Hepatocyte (in vitro differentiated cells): ENCODE measurements around the gene TSPAN8. TPM values are rescaled to one million over a fixed set of nuclear protein-coding genes. Genes with fewer than 3 reads are reported as not detected.

ENCODE experiments used
- DNase-seq: peaks from one replicate; pipeline ENCODE4 v3.0.0-alpha.2; 2016; ENCODE audit warnings: low spot score
- H2AFZ ChIP-seq: fragments of 200-600 bp; sonication (generic); 2 replicates; pipeline ENCODE4 v1.6.0; 2016; ENCODE audit warnings: antibody characterized with exemption, mild to moderate bottlenecking
- H3K27ac ChIP-seq: fragments of 200-600 bp; sonication (generic); 2 replicates; pipeline ENCODE4 v1.5.1; 2016; ENCODE audit warnings: mild to moderate bottlenecking
- H3K27me3 ChIP-seq: fragments of 200-600 bp; sonication (generic); 2 replicates; pipeline ENCODE4 v1.6.1; 2016
- H3K36me3 ChIP-seq: fragments of 200-600 bp; sonication (generic); replicated peaks from 2 replicates; pipeline ENCODE4 v1.5.1; 2016; ENCODE audit warnings: low read depth; ENCODE audit not compliant: insufficient read depth
- H3K4me1 ChIP-seq: fragments of 200-600 bp; sonication (generic); 2 replicates; pipeline ENCODE4 v1.5.1; 2016; ENCODE audit warnings: mild to moderate bottlenecking, moderate library complexity; ENCODE audit not compliant: insufficient read depth
- H3K4me2 ChIP-seq: fragments of 200-600 bp; sonication (generic); 2 replicates; pipeline ENCODE4 v1.6.0; 2016
- H3K4me3 ChIP-seq: fragments of 200-600 bp; sonication (generic); 2 replicates; pipeline ENCODE4 v1.5.1; 2016; ENCODE audit warnings: mild to moderate bottlenecking
- H3K79me2 ChIP-seq: fragments of 200-600 bp; sonication (generic); 2 replicates; pipeline ENCODE4 v1.6.0; 2017; ENCODE audit warnings: mild to moderate bottlenecking
- H3K9me2 ChIP-seq: fragments of 200-600 bp; sonication (generic); replicated peaks from 2 replicates; pipeline ENCODE4 v1.6.0; 2017; ENCODE audit warnings: mild to moderate bottlenecking; ENCODE audit not compliant: insufficient read depth
- H3K9me3 ChIP-seq: fragments of 200-600 bp; sonication (generic); 2 replicates; pipeline ENCODE4 v1.5.1; 2016; ENCODE audit warnings: low read depth, mild to moderate bottlenecking
- H4K20me1 ChIP-seq: fragments of 200-600 bp; sonication (generic); 2 replicates; pipeline ENCODE4 v1.6.0; 2016; ENCODE audit warnings: mild to moderate bottlenecking; ENCODE audit not compliant: insufficient read depth, poor library complexity, severe bottlenecking
- EZH2 ChIP-seq: fragments of 200-600 bp; sonication (generic); IDR thresholded peaks from 2 replicates; pipeline ENCODE4 v1.6.1; 2016; ENCODE audit warnings: antibody characterized with exemption, mild to moderate bottlenecking, borderline replicate concordance
- EZH2phosphoT487 ChIP-seq: fragments of 200-600 bp; sonication (generic); IDR thresholded peaks from one replicate; pipeline ENCODE4 v1.6.1; 2018; ENCODE audit warnings: antibody characterized with exemption, mild to moderate bottlenecking, low read depth, moderate library complexity; ENCODE audit not compliant: unreplicated experiment, severe bottlenecking
- WGBS: methylation state at CpG from one replicate; pipeline ENCODE4 v1.1.6; 2016; ENCODE audit warnings: low lambda C conversion rate; ENCODE audit errors: missing lambda C conversion rate; 5-methylcytosine and 5-hydroxymethylcytosine counted together
- polyA plus RNA-seq: library from polyadenylated mRNA; unstranded; fragments of >200 nt; fragmentation: Nextera tagmentation; extraction: Ambion mirVana; gene quantifications from 2 replicates; pipeline ENCODE4 v1.2.1, GENCODE V29; 2016
- total RNA-seq: library from RNA; depleted of rRNA; stranded (reverse); fragments of >200 nt; gene quantifications from 2 replicates; pipeline ENCODE4 v1.2.3, GENCODE V29; 2014
- TF ChIP-seq, protein P1 (sequence below): fragments of 200-600 bp; sonication (generic); IDR thresholded peaks from 2 replicates; pipeline ENCODE4 v1.5.1; 2016; ENCODE audit warnings: antibody characterized with exemption, mild to moderate bottlenecking; ENCODE audit not compliant: poor library complexity

Gene TSPAN8
- total and polyA plus RNA-seq, 2 experiments from 2014 or later = 312 to 639 TPM

DNA sequence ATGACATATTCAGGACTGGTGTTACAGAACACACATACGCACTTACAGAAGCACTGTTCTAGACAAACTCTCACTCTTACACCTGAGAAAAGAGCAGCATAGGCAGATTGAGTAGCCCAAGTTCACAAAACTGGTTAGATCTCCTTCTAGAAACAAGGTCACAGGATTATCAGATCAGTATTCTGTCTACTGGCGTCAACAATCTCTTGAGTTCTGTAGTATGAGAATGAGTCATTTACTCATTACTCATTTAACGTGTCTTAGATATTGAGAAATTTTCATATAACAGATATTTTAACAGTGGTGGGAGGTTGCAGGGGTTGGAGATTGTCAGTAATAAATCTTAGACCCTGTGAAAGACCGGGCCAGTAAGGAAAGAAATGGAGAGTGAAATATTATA, 2.8 kb upstream of the TSPAN8 start:
- H3K27ac ChIP-seq = peak overlapping the region; percentile 96

DNA sequence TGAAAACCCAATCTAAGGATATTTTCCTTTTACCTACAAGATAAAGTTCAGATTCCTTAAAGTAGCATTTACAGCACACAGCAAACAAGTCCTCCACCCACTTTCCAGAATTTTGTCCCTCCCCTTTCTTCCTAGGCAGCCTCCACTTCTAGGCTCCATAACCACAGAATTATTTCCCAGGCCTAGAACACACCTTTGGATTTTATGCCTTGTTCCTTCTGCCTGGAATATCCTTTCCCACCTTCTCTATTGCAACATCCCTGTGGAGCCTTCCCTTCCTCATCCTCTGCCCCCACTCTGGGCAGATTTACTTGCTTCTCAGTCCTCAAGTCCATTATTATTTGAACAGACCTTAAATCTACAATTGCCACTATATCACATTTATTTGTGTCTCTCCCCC, 2.1 kb upstream of the TSPAN8 start:
- Histone ChIP-seq H3K79me2 (peaks cover 8% of the 10 kb centered on the region), H3K36me3 (no peaks in the 10 kb centered on the region), H3K4me3 (no peak overlapping the region), H2AFZ (no peak overlapping the region), H3K27ac (peak overlapping the region; percentile 96), H3K4me1 (peaks cover 45% of the 10 kb centered on the region), H3K9me3 (no peaks in the 10 kb centered on the region), H3K4me2 (no peak overlapping the region), H3K27me3 (no peaks in the 10 kb centered on the region), H4K20me1 (no peaks in the 10 kb centered on the region), H3K9me2 (no peaks in the 10 kb centered on the region)
- DNase-seq = no peak
- TF ChIP-seq EZH2phosphoT487 (no peak), EZH2 (no peak)
- TF ChIP-seq, protein P1, sequence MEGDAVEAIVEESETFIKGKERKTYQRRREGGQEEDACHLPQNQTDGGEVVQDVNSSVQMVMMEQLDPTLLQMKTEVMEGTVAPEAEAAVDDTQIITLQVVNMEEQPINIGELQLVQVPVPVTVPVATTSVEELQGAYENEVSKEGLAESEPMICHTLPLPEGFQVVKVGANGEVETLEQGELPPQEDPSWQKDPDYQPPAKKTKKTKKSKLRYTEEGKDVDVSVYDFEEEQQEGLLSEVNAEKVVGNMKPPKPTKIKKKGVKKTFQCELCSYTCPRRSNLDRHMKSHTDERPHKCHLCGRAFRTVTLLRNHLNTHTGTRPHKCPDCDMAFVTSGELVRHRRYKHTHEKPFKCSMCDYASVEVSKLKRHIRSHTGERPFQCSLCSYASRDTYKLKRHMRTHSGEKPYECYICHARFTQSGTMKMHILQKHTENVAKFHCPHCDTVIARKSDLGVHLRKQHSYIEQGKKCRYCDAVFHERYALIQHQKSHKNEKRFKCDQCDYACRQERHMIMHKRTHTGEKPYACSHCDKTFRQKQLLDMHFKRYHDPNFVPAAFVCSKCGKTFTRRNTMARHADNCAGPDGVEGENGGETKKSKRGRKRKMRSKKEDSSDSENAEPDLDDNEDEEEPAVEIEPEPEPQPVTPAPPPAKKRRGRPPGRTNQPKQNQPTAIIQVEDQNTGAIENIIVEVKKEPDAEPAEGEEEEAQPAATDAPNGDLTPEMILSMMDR = no peak

More for the DNA sequence above, 2.8 kb upstream of the TSPAN8 start:
- peak overlapping the region; percentile 25 for H3K4me2 ChIP-seq
- no peaks in the 10 kb centered on the region for H3K36me3 ChIP-seq
- no peaks in the 10 kb centered on the region for H3K27me3 ChIP-seq
- H3K4me1 ChIP-seq = peaks cover 45% of the 10 kb centered on the region
- WGBS = 83% methylated on average over 4 of the region's 4 CpGs
- no peaks in the 10 kb centered on the region for H3K9me3 ChIP-seq
- peak; percentile 45 for DNase-seq
- no peak overlapping the region for H3K4me3 ChIP-seq
- peaks cover 3% of the 10 kb centered on the region for H3K79me2 ChIP-seq
- no peaks in the 10 kb centered on the region for H4K20me1 ChIP-seq
- TF ChIP-seq, protein P1 = no peak
- TF ChIP-seq EZH2 = no peak
- TF ChIP-seq EZH2phosphoT487 = no peak
- no peaks in the 10 kb centered on the region for H3K9me2 ChIP-seq
- no peak overlapping the region for H2AFZ ChIP-seq

DNA sequence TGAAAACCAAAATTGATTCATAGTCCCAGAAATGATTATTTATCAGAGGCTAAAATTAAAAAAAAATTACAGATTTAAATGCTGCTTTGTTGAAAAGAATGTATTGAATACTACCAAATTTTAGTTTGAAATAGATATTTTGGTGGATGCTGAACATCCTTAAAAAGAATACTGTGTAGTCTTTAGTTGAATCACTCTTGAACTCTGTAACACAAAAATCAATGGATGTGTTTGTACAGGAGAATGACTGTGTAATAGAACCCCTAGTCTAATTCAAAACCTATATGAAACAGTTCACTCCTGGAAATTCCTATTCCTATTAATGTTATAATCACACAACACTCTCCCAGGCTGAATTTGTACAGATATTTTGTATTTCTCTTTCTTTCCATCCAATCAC, 1.5 kb upstream of the TSPAN8 start:
- no peak for DNase-seq
- Histone ChIP-seq H3K27me3 (no peaks in the 10 kb centered on the region), H4K20me1 (no peaks in the 10 kb centered on the region), H3K9me2 (no peaks in the 10 kb centered on the region), H3K4me1 (peaks cover 46% of the 10 kb centered on the region), H3K36me3 (no peaks in the 10 kb centered on the region), H3K9me3 (no peaks in the 10 kb centered on the region), H3K79me2 (peaks cover 14% of the 10 kb centered on the region), H3K4me2 (peak overlapping the region; percentile 64), H3K4me3 (no peak overlapping the region), H3K27ac (peak overlapping the region; percentile 96), H2AFZ (no peak overlapping the region)
- TF ChIP-seq EZH2 (no peak), EZH2phosphoT487 (no peak)
- TF ChIP-seq, protein P1 = no peak

DNA sequence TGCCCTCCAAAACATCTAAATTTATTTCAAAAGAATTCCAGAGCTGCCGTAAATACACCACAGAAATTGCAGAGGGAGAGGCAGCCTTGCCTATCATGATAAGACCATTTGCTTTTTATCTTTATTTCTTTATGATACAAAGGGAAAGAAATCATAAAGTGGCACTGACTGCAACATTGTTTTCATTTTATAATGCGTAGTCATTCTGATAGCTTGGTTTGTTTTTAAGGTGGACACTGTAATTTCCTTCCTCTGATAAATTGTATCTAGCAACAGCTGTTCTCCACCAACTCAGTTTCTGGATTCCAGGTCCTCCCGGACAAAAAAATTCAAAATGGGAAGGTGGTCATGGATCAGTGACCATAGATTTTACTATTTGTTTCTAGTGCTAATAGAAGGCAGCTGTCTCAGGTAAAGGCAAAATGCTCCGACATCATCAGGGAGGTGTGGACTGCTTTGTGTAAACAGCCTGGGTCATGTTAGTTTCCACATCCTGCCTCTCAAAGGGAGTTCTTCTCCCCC, 623 bp upstream of the TSPAN8 start:
- Histone ChIP-seq H2AFZ (peak overlapping the region; percentile 3), H4K20me1 (no peaks in the 10 kb centered on the region), H3K4me2 (peak overlapping the region; percentile 64), H3K36me3 (no peaks in the 10 kb centered on the region), H3K4me1 (peaks cover 39% of the 10 kb centered on the region), H3K4me3 (no peak overlapping the region), H3K27ac (peak overlapping the region; percentile 96), H3K79me2 (peaks cover 14% of the 10 kb centered on the region), H3K9me2 (no peaks in the 10 kb centered on the region), H3K27me3 (no peaks in the 10 kb centered on the region), H3K9me3 (no peaks in the 10 kb centered on the region)
- TF ChIP-seq EZH2 (no peak), EZH2phosphoT487 (no peak)
- TF ChIP-seq, protein P1 = no peak
- DNase-seq = no peak
- 27% methylated on average over 4 of the region's 4 CpGs for WGBS
